Smooth muscle cell (in vitro differentiated cells): ENCODE measurements around the gene C16orf54. TPM values are rescaled to one million over a fixed set of nuclear protein-coding genes. Genes with fewer than 3 reads are reported as not detected.
"Not testable (repeated sequence)": the region's sequence is repeated elsewhere in the genome, so short reads cannot be mapped to it uniquely, and the experiment has no call there.

Source experiments
- DNase-seq: peaks from one replicate; lab custom pipeline; 2025; ENCODE audit not compliant: unreplicated experiment; lab: John Stamatoyannopoulos, UW
- H2AFZ ChIP-seq: fragments of 200-600 bp; sonication (generic); 2 replicates; pipeline ENCODE4 v1.6.0; 2016; ENCODE audit warnings: antibody characterized with exemption, low read depth, mild to moderate bottlenecking
- H3F3A ChIP-seq: fragments of 200-600 bp; sonication (generic); 2 replicates; pipeline ENCODE4 v1.6.0; 2017; ENCODE audit warnings: antibody characterized with exemption, low read depth
- H3K27ac ChIP-seq: fragments of 200-600 bp; sonication (generic); 2 replicates; pipeline ENCODE4 v1.5.1; 2016; ENCODE audit warnings: low read depth, mild to moderate bottlenecking
- H3K27me3 ChIP-seq: fragments of 200-600 bp; sonication (generic); 2 replicates; pipeline ENCODE4 v1.6.1; 2016; ENCODE audit warnings: low read depth, mild to moderate bottlenecking
- H3K36me3 ChIP-seq: fragments of 200-600 bp; sonication (generic); 2 replicates; pipeline ENCODE4 v1.5.1; 2016; ENCODE audit warnings: low read depth
- H3K4me1 ChIP-seq: fragments of 200-600 bp; sonication (generic); 2 replicates; pipeline ENCODE4 v1.5.1; 2016; ENCODE audit warnings: low read depth
- H3K4me2 ChIP-seq: fragments of 200-600 bp; sonication (generic); 2 replicates; pipeline ENCODE4 v1.6.0; 2016; ENCODE audit warnings: mild to moderate bottlenecking
- H3K4me3 ChIP-seq: fragments of 200-600 bp; sonication (generic); 2 replicates; pipeline ENCODE4 v1.5.1; 2016; ENCODE audit warnings: mild to moderate bottlenecking
- H3K79me2 ChIP-seq: fragments of 200-600 bp; sonication (generic); 2 replicates; pipeline ENCODE4 v1.6.0; 2016; ENCODE audit warnings: low read depth, mild to moderate bottlenecking
- H3K9ac ChIP-seq: fragments of 200-600 bp; sonication (generic); 2 replicates; pipeline ENCODE4 v1.6.0; 2016; ENCODE audit warnings: low read depth
- H3K9me3 ChIP-seq: fragments of 200-600 bp; sonication (generic); replicated peaks from 2 replicates; pipeline ENCODE4 v1.5.1; 2016; ENCODE audit warnings: low read depth
- H4K20me1 ChIP-seq: fragments of 200-600 bp; sonication (generic); 2 replicates; pipeline ENCODE4 v1.6.0; 2016; ENCODE audit warnings: low read depth
- WGBS: methylation state at CpG from one replicate; pipeline ENCODE4 v1.1.7; 2016; ENCODE audit warnings: low lambda C conversion rate; 5-methylcytosine and 5-hydroxymethylcytosine counted together
- polyA plus RNA-seq: library from polyadenylated mRNA; unstranded; fragments of >200 nt; fragmentation: Nextera tagmentation; extraction: Ambion mirVana; gene quantifications from 2 replicates; pipeline ENCODE4 v1.2.1, GENCODE V29; 2016
- total RNA-seq: library from RNA; depleted of rRNA; stranded (reverse); fragments of >200 nt; gene quantifications from 2 replicates; pipeline ENCODE4 v1.2.3, GENCODE V29; 2014
- TF ChIP-seq, protein P1 (sequence below): fragments of 200-600 bp; sonication (generic); IDR thresholded peaks from 2 replicates; pipeline ENCODE4 v1.5.1; 2017; ENCODE audit warnings: borderline replicate concordance, mild to moderate bottlenecking, antibody characterized with exemption; ENCODE audit not compliant: insufficient read depth, poor library complexity, severe bottlenecking

Gene C16orf54
- total and polyA plus RNA-seq, 2 experiments from 2014 or later: not detected

DNA sequence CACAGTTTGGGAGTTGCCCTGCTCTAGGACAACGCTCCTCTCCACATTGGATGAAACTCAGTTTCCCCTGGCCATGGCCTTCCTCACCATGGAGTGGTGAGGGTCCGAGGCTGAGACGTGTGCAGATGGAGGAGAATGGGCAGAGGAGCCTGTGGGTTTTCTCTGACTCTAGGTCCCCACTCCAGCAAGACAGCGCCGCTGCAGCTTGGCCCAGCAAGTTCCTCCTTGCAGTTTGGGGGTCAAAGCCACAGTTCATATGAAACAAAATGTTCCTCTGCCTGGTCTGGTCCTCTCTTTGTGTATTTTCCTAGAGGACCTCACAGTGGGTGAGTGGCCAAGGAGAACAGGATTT, 2.3 kb downstream of the C16orf54 start:
- Histone ChIP-seq H3K36me3 (no peaks in the 10 kb centered on the region), H3K27ac (no peak overlapping the region), H3K4me2 (no peak overlapping the region), H3K79me2 (no peaks in the 10 kb centered on the region), H3K9me3 (no peaks in the 10 kb centered on the region), H4K20me1 (no peaks in the 10 kb centered on the region), H3F3A (no peaks in the 10 kb centered on the region), H2AFZ (no peak overlapping the region), H3K9ac (no peak overlapping the region), H3K4me1 (no peaks in the 10 kb centered on the region), H3K27me3 (no peaks in the 10 kb centered on the region), H3K4me3 (no peak overlapping the region)
- TF ChIP-seq, protein P1, sequence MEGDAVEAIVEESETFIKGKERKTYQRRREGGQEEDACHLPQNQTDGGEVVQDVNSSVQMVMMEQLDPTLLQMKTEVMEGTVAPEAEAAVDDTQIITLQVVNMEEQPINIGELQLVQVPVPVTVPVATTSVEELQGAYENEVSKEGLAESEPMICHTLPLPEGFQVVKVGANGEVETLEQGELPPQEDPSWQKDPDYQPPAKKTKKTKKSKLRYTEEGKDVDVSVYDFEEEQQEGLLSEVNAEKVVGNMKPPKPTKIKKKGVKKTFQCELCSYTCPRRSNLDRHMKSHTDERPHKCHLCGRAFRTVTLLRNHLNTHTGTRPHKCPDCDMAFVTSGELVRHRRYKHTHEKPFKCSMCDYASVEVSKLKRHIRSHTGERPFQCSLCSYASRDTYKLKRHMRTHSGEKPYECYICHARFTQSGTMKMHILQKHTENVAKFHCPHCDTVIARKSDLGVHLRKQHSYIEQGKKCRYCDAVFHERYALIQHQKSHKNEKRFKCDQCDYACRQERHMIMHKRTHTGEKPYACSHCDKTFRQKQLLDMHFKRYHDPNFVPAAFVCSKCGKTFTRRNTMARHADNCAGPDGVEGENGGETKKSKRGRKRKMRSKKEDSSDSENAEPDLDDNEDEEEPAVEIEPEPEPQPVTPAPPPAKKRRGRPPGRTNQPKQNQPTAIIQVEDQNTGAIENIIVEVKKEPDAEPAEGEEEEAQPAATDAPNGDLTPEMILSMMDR: no peak
- WGBS: 90% methylated on average over 5 of the region's 5 CpGs
- no peak for DNase-seq

DNA sequence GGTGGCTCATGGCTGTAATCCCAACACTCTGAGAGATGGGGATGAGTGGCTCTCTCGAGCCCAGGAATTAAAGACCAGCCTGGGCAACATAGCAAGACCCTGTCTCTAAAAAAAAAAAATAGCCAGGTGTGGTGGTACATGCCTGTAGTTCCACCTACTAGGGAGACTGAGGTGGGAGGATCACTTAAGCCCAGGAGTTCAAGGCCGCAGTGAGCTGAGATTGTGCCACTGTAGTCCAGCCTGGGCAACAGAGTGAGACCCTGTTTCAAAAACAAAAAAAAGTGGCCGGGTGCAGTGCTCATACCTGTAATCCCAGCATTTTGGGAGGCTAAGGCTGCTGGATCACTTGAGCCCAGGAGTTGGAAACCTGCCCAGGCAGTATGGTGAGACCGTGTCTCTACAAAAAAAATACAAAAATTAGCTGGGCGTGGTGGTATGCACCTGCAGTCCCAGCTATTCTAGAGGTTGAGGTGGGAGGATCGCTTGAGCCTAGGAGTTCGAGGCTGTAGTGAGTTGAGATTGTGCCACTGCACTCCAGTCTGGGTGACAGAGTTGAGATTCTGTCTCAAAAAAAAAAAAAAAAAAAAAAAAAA, 3.0 kb downstream of the C16orf54 start:
- no peak overlapping the region for H2AFZ ChIP-seq
- no peaks in the 10 kb centered on the region for H3K79me2 ChIP-seq
- H3K4me3 ChIP-seq: no peak overlapping the region
- no peak overlapping the region for H3K4me2 ChIP-seq
- no peaks in the 10 kb centered on the region for H3F3A ChIP-seq
- H3K36me3 ChIP-seq: no peaks in the 10 kb centered on the region
- no peaks in the 10 kb centered on the region for H3K27me3 ChIP-seq
- no peaks in the 10 kb centered on the region for H3K4me1 ChIP-seq
- 96% methylated on average over 7 of the region's 7 CpGs for WGBS
- H3K27ac ChIP-seq: no peak overlapping the region
- TF ChIP-seq, protein P1: no peak
- H3K9ac ChIP-seq: no peak overlapping the region
- H3K9me3 ChIP-seq: no peaks in the 10 kb centered on the region
- no peaks in the 10 kb centered on the region for H4K20me1 ChIP-seq
- DNase-seq: no peak

DNA sequence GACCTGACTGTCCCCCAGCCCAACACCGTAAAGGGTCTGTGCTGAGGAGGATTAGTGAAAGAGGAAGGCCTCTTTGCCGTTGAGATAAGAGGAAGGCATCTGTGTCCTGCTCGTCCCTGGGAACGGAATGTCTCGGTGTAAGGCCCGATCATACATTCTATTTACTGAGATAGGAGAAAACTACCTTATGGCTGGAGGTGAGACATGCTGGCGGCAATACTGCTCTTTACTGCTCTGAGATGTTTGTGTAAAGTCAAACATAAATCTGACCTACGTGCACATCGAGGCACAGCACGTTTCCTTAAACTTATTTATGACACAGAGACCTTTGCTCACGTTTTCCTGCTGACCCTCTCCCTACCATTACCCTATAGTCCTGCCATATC, 5.2 kb downstream of the C16orf54 start:
- not testable (repeated sequence) for H3K79me2 ChIP-seq, H3K4me2 ChIP-seq, H3K9me3 ChIP-seq, H3F3A ChIP-seq, DNase-seq, H3K27me3 ChIP-seq, H3K27ac ChIP-seq, H4K20me1 ChIP-seq, H2AFZ ChIP-seq, H3K4me3 ChIP-seq, H3K4me1 ChIP-seq, H3K36me3 ChIP-seq, H3K9ac ChIP-seq
- whole genome bisulfite sequencing: 58% methylated on average over 11 of the region's 11 CpGs

DNA sequence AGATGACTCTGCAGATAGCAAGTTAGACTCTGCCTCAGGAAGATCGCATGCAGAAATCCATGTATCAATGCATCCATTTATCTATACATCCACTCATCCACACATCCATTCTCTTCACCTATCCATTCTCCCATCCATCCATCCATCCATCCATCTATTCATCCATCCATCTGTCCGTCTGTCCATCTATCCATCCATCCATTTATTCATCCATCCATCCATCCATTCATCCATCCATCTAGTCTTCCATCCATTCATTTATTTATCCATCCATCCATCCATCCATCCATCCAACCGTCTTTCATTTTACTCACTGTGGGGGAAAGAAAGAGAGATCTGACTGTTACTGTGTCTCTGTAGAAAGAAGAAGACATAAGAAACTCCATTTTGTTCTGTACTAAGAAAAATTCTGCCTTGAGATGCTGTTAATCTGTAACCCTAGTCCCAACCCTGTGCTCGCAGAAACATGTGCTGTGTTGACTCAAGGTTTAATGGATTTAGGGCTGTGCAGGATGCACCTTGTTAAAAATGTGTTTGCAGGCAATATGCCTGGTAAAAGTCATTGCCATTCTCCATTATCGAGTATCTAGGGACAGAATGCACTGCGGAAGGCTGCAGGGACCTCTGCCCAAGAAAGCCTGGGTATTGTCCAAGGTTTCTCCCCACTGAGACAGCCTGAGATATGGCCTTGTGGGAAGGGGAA, 5.7 kb downstream of the C16orf54 start:
- not testable (repeated sequence) for H3K4me3 ChIP-seq, H3K27ac ChIP-seq, H2AFZ ChIP-seq, H3K4me1 ChIP-seq, H3K9ac ChIP-seq, H3K27me3 ChIP-seq, H3K4me2 ChIP-seq, DNase-seq, H4K20me1 ChIP-seq, H3K9me3 ChIP-seq, H3K79me2 ChIP-seq, H3K36me3 ChIP-seq, H3F3A ChIP-seq
- 83% methylated on average over 6 of the region's 6 CpGs for WGBS
